GM10847 (cell line): ENCODE results near the gene C6orf163.

Experiments used
- POLR2A ChIP-seq: IDR thresholded peaks from 2 replicates; pipeline ENCODE4 v1.6.1; 2011; ENCODE audit not compliant: insufficient read length; ENCODE audit errors: extremely low read depth

Gene C6orf163

DNA sequence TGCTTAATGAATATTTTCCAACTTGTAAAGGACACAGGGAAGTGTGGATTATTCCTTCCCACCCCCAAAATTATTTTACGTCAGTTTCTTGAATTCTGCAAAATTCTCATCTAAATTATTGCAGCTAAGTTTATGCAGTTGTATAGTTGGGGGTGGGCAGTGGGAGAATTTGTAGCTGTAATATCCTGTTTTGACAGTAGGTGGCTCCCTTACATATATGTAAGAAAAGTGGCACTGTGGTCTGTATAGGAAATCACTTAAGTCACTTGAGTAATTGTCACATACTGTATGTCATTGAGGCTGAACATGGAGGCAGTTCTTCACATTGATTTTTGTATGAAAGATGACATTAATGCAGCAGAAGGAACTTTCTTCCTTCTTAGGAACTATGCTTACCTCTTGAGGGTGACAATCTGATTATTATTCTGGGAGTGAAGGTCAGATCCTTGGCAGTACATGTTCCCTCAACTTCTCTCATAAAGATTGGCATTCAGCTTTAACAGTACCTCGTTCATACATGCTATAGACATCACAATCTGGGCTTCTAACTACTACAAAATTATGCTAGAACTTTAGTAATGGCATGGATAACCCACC lies 48.5 kb downstream of the C6orf163 start:
- no peak for TF ChIP-seq POLR2A

DNA sequence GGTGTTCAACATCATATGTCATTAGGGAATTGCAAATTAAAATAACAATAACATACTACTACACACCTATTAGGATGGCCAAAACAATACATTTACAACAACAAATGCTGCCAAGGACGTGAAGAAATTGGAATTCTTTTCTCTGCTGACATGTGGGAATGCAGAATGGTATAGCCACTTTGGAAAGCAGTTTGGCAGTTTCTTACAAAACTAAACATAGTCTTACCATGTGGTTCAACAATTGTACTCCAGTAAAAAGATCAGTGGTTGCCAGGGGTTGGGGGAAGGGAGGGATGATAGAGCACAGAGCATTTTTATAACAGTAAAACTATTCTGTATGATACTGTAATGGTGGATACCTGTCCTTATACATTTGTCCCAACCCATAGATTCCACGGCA lies 50.8 kb downstream of the C6orf163 start:
- no peak for TF ChIP-seq POLR2A

DNA sequence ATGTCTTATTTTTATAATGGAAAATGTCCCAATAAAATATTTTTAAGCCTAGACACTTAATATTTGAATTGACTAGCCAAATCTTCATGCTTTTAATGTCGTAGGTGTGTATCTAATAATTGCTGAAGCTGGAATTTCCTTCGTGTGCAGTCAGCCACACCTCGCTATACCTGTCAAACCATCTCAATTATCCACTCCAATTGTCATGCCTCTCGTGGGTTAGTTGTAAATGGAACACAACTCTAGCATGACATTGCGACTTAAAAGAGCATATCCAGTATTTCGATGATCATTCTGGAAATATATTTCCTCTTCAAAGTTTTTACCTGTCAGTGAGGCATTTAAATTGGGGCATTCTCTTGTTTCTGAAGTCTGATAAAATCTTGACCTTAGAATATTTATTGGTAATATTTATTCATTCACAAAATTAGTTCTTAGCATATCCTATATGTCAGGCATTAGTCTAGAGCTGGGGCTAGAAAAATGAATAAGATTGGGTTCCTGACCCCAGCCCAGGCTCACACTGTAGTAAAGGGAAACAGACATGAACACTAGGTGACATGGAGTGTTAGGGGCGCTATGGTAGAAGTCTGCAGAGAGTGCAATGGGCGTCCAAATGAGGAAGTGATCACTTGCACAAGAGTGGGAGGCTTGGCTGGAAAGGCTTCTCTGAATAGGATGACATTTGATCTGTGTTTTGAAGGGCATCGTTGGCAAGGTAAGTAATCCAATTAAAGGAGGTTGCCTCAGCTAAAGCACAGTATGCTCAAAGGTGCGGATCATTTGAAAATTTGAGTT lies 52.2 kb downstream of the C6orf163 start:
- no peak for TF ChIP-seq POLR2A

DNA sequence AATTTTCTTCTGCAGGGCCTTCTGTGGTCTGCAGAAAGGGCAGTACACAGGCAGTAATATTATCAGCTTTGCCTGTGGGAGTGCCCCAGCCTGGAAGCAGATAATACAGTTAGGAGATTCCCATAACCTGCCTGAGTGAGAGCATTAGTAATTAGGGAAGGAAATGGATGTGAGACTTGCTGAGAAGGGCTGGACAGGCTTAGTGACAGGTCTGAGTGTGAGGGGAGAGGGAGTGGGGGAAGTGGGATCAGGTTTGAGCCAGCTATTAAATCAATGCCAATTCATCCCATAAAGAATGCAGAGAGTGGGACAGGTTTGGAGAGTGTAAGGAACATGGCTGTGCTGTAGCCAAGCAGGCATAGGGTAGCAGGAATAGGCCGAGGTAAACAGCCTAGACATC lies 53.0 kb downstream of the C6orf163 start:
- TF ChIP-seq POLR2A = no peak

DNA sequence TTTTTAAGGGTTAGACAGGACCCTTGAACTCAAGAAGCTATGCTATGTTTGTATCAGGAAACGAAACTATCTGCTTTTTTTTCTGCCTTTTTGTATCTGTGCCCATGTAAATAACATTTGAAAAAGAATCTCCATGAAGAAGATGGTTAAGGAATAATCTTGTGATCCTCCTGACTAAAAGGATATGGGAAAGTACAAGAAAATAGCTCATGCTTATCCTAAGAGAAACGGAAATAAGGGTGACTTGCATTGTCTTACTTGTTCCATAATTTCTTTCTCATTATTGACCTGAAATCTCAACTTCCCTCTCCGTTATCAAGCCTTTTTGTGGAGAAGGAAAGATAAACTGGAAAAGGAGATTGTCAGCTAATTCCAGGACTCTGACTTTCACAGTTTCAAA lies 57.2 kb downstream of the C6orf163 start:
- no peak for TF ChIP-seq POLR2A

DNA sequence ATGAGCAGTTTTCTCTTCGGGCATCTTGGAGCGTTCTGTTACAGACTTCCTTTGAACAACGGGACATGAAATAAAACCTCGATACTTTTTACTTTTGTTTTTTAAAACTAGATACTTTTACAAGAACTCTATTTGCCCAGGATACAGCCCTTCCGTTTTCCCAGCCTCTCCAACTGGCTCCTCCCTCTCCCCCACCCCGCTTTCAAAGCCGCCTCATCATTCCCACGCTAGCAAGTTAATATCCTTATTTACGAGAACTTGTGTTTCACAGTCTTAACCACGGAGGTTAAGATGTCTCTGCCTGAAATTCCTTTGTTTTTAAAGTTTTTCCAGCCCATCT lies 62.9 kb downstream of the C6orf163 start:
- TF ChIP-seq POLR2A = no peak

DNA sequence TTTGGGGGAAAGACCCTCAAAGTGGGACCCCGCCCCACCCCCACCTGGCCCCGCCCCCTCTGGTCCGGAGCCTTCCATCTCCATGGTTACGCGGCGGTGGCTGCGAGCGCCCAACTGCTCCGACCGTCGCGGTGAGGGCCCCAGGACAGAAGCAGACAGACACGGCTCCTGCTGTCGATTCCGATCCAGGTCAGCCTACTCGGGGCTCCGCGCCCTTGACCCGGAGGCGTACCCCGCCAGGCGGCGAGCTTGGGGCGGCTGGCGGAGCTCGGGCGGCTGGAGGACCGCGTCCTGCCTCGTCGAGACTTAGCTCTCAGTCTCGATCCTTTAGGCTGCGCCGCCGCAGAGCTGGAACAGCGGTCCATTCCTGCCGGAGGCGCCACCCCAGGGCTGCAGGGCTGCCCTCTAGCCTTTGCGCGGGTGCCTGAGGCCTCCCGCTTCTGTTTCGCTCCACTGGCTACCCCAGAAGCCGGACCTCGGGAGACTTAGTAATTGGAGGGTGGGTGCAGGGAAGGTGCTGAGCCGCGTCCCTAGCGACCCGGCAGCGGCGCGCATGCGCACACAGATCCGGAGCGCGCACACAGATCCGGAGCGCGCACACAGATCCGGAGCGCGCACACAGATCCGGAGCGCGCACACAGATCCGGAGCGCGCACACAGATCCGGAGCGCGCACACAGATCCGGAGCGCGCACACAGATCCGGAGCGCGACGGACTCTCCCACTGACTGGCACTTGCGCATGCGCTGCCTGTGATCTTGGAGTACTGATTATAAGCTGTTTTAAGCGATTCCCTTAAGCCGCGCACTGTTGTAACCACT lies 63.5 kb downstream of the C6orf163 start, which contains the start of gene CFAP206:
CFAP206 (plus strand) TSS at position 72 of the 820 bp plus-strand sequence. CDS start 1,868 bp downstream, outside the sequence.
- TF ChIP-seq POLR2A = no peak

DNA sequence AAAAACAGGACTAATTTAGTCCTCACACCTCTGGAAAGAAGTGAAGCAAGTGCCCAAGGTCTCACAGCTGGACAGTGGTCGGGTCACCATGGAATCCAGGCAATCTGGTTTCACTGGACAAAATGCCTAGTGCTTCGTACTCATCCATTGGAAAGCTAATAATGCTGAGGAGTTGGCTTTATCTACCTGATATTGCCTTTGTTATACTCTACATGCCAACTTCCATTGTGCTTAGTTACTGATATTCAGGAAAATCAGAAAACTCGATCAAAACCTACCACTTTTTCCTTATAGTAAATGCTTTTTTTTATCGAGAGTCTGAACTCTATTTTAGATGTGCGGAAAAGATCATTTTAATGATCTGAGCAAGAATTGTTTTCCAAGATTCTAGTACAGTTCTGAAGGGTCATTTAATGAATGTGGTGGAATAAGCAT lies 64.1 kb downstream of the C6orf163 start:
- TF ChIP-seq POLR2A = no peak
